Astrocyte of the cerebellum (primary cell): ENCODE measurements around the gene NEK5.
"Not testable (repeated sequence)": the region's sequence is repeated elsewhere in the genome, so short reads cannot be mapped to it uniquely, and the experiment has no call there.

Source experiments
- DNase-seq: peaks from one replicate; pipeline ENCODE4 v3.0.0-alpha.2; 2011; ENCODE audit warnings: low read depth
- H3K4me3 ChIP-seq: 2 replicates; pipeline ENCODE4 v1.5.1; 2011; ENCODE audit warnings: mild to moderate bottlenecking, low read depth, low read length, moderate library complexity
- CTCF ChIP-seq: IDR thresholded peaks from 2 replicates; pipeline ENCODE4 v1.5.1; 2012; ENCODE audit warnings: low read length, low read depth, moderate library complexity, mild to moderate bottlenecking; ENCODE audit errors: missing control alignments
- in situ Hi-C: cut with HindIII; loops from 2 replicates; pipeline ENCODE4 v1.10.0; 2017; ENCODE audit warnings: low sequenced_read_pairs

Gene NEK5

GRCh38 chr13:52164989-52165388 lies 36.1 kb upstream of the NEK5 start:
- in situ Hi-C loops = no loop called here
- no peak overlapping the region for H3K4me3 ChIP-seq
- no peak for TF ChIP-seq CTCF
- no peak for DNase-seq

DNA sequence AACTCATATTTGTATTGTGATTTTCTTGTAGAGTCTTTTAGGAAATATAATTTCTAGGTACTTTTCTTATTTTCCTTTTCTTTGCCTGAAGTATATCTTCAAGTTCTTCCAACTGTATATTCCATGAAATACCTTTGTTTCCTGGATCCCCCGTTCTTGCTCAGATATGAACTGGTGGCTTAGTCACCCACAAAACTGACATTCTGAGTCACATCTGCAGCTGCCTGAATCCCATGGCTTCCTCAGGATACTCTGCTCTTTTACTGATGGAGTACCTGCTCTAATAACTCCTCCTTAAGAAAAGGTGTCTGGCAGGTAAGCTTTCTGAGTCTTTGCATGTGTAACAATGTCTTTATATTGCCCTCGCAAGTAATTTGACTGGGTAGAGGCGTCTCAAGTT lies 35.0 kb upstream of the NEK5 start:
- DNase-seq, H3K4me3 ChIP-seq, in situ Hi-C loops: not testable (repeated sequence)

- peak; percentile 62 for DNase-seq
- in situ Hi-C loops = no loop called here
- no peak for TF ChIP-seq CTCF
- no peak overlapping the region for H3K4me3 ChIP-seq
Observed at GRCh38 chr13:52162279-52163101, 33.6 kb upstream of the NEK5 start.

DNA sequence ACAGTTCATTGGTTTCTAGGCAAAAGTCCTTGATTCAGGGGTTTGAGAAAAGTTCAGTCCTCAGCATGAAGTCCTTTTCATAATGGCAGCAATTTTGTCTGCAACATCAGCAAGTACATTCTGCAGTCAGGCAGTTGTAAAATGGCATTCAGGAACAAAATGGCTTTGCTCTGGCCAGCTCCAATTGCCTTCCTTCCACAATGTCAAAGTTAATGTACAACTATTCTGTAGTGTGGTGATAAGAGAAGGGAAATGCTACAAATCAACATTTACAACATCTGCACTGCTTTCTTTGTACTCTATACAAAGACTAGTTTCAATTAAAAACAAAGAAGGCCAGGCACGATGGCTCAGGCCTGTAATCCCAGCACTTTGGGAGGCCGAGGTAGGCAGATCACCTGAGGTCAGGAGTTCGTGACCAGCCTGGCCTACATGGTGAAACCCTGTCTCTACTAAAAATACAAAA lies 32.3 kb upstream of the NEK5 start:
- in situ Hi-C loops = no loop called here
- no peak overlapping the region for H3K4me3 ChIP-seq
- no peak for DNase-seq
- TF ChIP-seq CTCF = no peak

- in situ Hi-C loops = no loop called here
Observed at GRCh38 chr13:52160506-52160905, 31.6 kb upstream of the NEK5 start.

DNA sequence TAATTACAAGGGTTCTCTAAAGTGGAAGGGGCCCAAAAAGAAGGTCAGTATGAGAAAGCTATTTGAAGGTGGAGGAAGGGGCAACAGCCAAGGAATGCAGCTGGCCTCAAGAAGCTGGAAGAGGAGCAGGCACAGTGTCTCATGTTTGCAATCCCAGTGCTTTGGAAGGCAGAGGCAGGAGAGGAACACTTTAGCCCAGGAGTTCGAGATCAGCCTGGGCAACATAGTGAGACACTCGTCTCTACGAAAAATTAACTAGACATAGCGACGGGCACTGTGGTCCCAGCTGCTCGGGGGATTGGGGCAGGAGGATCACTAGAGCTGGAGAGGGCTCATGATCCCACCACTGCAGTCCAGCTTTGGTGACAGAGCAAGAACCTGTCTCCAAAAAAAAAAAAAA lies 31.2 kb upstream of the NEK5 start:
- in situ Hi-C loops = no loop called here
- TF ChIP-seq CTCF = no peak
- H3K4me3 ChIP-seq = no peak overlapping the region
- DNase-seq = no peak

More at GRCh38 chr13:52160506-52160905, 31.6 kb upstream of the NEK5 start:
- no peak for DNase-seq
- H3K4me3 ChIP-seq = no peak overlapping the region
- no peak for TF ChIP-seq CTCF
